GM18517 (cell line): ENCODE data around the gene TAPBP.
"Not testable (repeated sequence)": the region's sequence is repeated elsewhere in the genome, so short reads cannot be mapped to it uniquely, and the experiment has no call there.

Experiments used
- ATAC-seq: cut with Tn5 transposase; IDR thresholded peaks from one replicate; pipeline ENCODE4 v1.9.1; 2021; ENCODE audit warnings: mild to moderate bottlenecking, moderate library complexity; ENCODE audit not compliant: unreplicated experiment

TAPBP gene

GRCh38 chr6:33277663-33278391, 36.1 kb downstream of the TAPBP start:
- ATAC-seq = no peak

- peak; percentile 42 for ATAC-seq
These were observed 36.8 kb downstream of the TAPBP start, which contains the start of gene B3GALT4 for GRCh38 chr6:33276864-33277662. Gene B3GALT4, plus strand, starts transcription at chr6:33277123. Its CDS starts 297 bp downstream, at chr6:33277420.

- ATAC-seq = no peak
These were observed 37.4 kb downstream of the TAPBP start for GRCh38 chr6:33276581-33276863.

GRCh38 chr6:33275795-33276580, 37.9 kb downstream of the TAPBP start:
- not testable (repeated sequence) for ATAC-seq

GRCh38 chr6:33273924-33274902, 39.7 kb downstream of the TAPBP start:
- no peak for ATAC-seq

- no peak for ATAC-seq
These were observed 40.6 kb downstream of the TAPBP start for GRCh38 chr6:33273129-33273923.

- ATAC-seq = peak; percentile 9
These were observed 41.4 kb downstream of the TAPBP start for GRCh38 chr6:33272275-33273128.

GRCh38 chr6:33271468-33272274, 42.2 kb downstream of the TAPBP start, which contains the start of the genes RPS18 and VPS52:
Gene RPS18, plus strand, starts transcription at chr6:33272075. Its CDS starts 45 bp downstream, at chr6:33272120.
Gene VPS52, minus strand, starts transcription at chr6:33271876. Its CDS starts 201 bp downstream, at chr6:33271675.
- ATAC-seq = peak; percentile 79

- ATAC-seq = peak; percentile 21
These were observed 42.8 kb downstream of the TAPBP start for GRCh38 chr6:33271117-33271467.

- no peak for ATAC-seq
These were observed 49.9 kb downstream of the TAPBP start for GRCh38 chr6:33264015-33264414.

GRCh38 chr6:33262490-33262889, 51.4 kb downstream of the TAPBP start:
- not testable (repeated sequence) for ATAC-seq

- no peak for ATAC-seq
These were observed 54.8 kb downstream of the TAPBP start for GRCh38 chr6:33259032-33259431.

GRCh38 chr6:33254591-33254990, 59.3 kb downstream of the TAPBP start:
- ATAC-seq = no peak

GRCh38 chr6:33252759-33253158, 61.1 kb downstream of the TAPBP start:
- ATAC-seq = no peak

- no peak for ATAC-seq
These were observed 62.4 kb downstream of the TAPBP start for GRCh38 chr6:33251395-33252012.

- ATAC-seq = no peak
These were observed 63.1 kb downstream of the TAPBP start for GRCh38 chr6:33250731-33251130.
